Tibial artery (tissue), 4 donors: Measurements from ENCODE around the gene OR6A2.

Experiments
- DNase-seq, 2 donors: peaks; one replicate each; pipeline ENCODE4 v3.0.0-alpha.2; 2019
- H3K27ac ChIP-seq, 2 donors: fragments of 200-600 bp; sonication (generic) in 1 of 2; 1 replicate in 1 of 2; 2 replicates in 1 of 2; pipeline ENCODE4 v1.5.1; 2018 to 2019; ENCODE audit warnings: mild to moderate bottlenecking in 1 of 2
- H3K27me3 ChIP-seq, 2 donors: fragments of 200-600 bp; sonication (generic) in 1 of 2; one replicate each; pipeline versions ENCODE4 v1.5.1 to v1.6.0; 2016 to 2019
- H3K36me3 ChIP-seq, 3 donors: fragments of 200-600 bp; sonication (generic) in 2 of 3; one replicate each; pipeline ENCODE4 v1.5.1; 2016 to 2019; ENCODE audit warnings: mild to moderate bottlenecking in 2 of 3
- H3K4me1 ChIP-seq, 4 donors: fragments of 200-600 bp; sonication (generic) in 2 of 4; 1 replicate in 3 of 4; 2 replicates in 1 of 4; pipeline ENCODE4 v1.5.1; 2016 to 2019
- H3K4me3 ChIP-seq, 2 donors: fragments of 200-600 bp; sonication (generic) in 1 of 2; 1 replicate in 1 of 2; 2 replicates in 1 of 2; pipeline ENCODE4 v1.5.1; 2018 to 2019; ENCODE audit warnings: mild to moderate bottlenecking in 2 of 2
- H3K9me3 ChIP-seq, 3 donors: fragments of 200-600 bp; sonication (generic) in 1 of 3; one replicate each; pipeline ENCODE4 v1.5.1; 2016 to 2019
- intact Hi-C: fragments of 100-400 bp; cut with DNase I; formaldehyde crosslinking; loops from one replicate; pipeline ENCODE4 v1.15.0; 2023; ENCODE audit warnings: low total_unique reads
- TF ChIP-seq, protein P1 (sequence below), 2 experiments: fragments of 200-600 bp in 1 of 2; fragments of 450-650 bp in 1 of 2; IDR thresholded peaks; one replicate each; pipeline ENCODE4 v1.5.1; 2017 to 2019; ENCODE audit warnings: antibody characterized with exemption in 2 of 2, mild to moderate bottlenecking in 1 of 2, moderate library complexity in 1 of 2

The OR6A2 gene

GRCh38 chr11:6782720-6783119 is 16.8 kb downstream of the OR6A2 start, which contains the start of gene OR2AG1:
OR2AG1 (plus strand) TSS chr11:6783020; CDS start chr11:6785038, 2,018 bp downstream.
- TF ChIP-seq, protein P1, sequence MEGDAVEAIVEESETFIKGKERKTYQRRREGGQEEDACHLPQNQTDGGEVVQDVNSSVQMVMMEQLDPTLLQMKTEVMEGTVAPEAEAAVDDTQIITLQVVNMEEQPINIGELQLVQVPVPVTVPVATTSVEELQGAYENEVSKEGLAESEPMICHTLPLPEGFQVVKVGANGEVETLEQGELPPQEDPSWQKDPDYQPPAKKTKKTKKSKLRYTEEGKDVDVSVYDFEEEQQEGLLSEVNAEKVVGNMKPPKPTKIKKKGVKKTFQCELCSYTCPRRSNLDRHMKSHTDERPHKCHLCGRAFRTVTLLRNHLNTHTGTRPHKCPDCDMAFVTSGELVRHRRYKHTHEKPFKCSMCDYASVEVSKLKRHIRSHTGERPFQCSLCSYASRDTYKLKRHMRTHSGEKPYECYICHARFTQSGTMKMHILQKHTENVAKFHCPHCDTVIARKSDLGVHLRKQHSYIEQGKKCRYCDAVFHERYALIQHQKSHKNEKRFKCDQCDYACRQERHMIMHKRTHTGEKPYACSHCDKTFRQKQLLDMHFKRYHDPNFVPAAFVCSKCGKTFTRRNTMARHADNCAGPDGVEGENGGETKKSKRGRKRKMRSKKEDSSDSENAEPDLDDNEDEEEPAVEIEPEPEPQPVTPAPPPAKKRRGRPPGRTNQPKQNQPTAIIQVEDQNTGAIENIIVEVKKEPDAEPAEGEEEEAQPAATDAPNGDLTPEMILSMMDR (IDR thresholded peaks at IDR 0.05): no peak
- Histone ChIP-seq H3K27me3 (no peaks in the 10 kb centered on the region), H3K27ac (no peak within 1 kb of the TSS), H3K4me3 (no peak within 1 kb of the TSS), H3K36me3 (no peaks in the 10 kb centered on the region), H3K9me3 (no peaks in the 10 kb centered on the region), H3K4me1 (no peaks in the 10 kb centered on the region)
- DNase-seq: no peak
- intact Hi-C loops: no loop called here

GRCh38 chr11:6780829-6781228 is 18.7 kb downstream of the OR6A2 start:
- intact Hi-C loops: no loop called here
- Histone ChIP-seq H3K27ac (no peak overlapping the region), H3K9me3 (no peaks in the 10 kb centered on the region), H3K36me3 (no peaks in the 10 kb centered on the region), H3K4me3 (no peak overlapping the region), H3K4me1 (no peaks in the 10 kb centered on the region), H3K27me3 (no peaks in the 10 kb centered on the region)
- TF ChIP-seq, protein P1 (IDR thresholded peaks at IDR 0.05): no peak
- no peak for DNase-seq

DNA sequence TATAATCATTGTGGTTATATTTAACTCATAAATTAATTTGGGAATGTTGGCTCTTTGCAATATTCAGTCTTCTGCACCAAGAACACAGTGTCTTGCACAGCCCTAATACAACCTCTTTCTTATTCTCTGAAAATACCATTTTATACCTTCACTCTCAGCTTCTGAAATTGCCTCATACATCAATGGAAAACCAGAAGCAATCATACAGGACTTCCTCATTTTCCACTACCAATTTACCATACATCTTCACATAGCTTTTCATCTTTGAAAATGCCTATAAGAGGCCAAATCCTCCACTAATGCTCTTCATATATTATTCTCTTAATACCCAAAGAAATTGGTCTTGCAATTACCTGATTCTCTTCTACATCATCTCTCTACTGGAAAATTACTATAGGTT is 21.0 kb downstream of the OR6A2 start:
- Histone ChIP-seq H3K27me3 (no peaks in the 10 kb centered on the region), H3K36me3 (no peaks in the 10 kb centered on the region), H3K4me1 (no peaks in the 10 kb centered on the region), H3K9me3 (no peaks in the 10 kb centered on the region), H3K27ac (no peak overlapping the region), H3K4me3 (no peak overlapping the region)
- no peak for DNase-seq
- TF ChIP-seq, protein P1 (IDR thresholded peaks at IDR 0.05): no peak
- intact Hi-C loops: no loop called here

GRCh38 chr11:6771926-6772893 is 27.3 kb downstream of the OR6A2 start, which contains the start of gene OR2AG2:
OR2AG2 (minus strand) TSS chr11:6771976; CDS start chr11:6768957, 3,019 bp downstream.
- H3K4me1 ChIP-seq: no peaks in the 10 kb centered on the region
- H3K36me3 ChIP-seq: no peaks in the 10 kb centered on the region
- H3K27me3 ChIP-seq: no peaks in the 10 kb centered on the region
- H3K4me3 ChIP-seq: no peak within 1 kb of the TSS
- TF ChIP-seq, protein P1 (IDR thresholded peaks at IDR 0.05): no peak
- no peaks in the 10 kb centered on the region for H3K9me3 ChIP-seq
- no peak within 1 kb of the TSS for H3K27ac ChIP-seq
- intact Hi-C loops: no loop called here
- DNase-seq: peak in 1 of 2 donors; percentile 38

- H3K4me1 ChIP-seq: no peaks in the 10 kb centered on the region
- DNase-seq: peak in 1 of 2 donors; percentile 34
- intact Hi-C loops: no loop called here
- H3K9me3 ChIP-seq: peaks cover 0 to 3% (median 0%) of the 10 kb centered on the region in 3 donors
- TF ChIP-seq, protein P1 (IDR thresholded peaks at IDR 0.05): peak; percentile 29 to 36
- no peak overlapping the region for H3K27ac ChIP-seq
- H3K36me3 ChIP-seq: no peaks in the 10 kb centered on the region
- no peak overlapping the region for H3K4me3 ChIP-seq
- no peaks in the 10 kb centered on the region for H3K27me3 ChIP-seq
Measured at GRCh38 chr11:6757373-6757967, 42.0 kb downstream of the OR6A2 start.
